ENCODE measurements around the gene DGKA. TPM values are rescaled to one million over a fixed set of nuclear protein-coding genes. Genes with fewer than 3 reads are reported as not detected.

The DGKA gene
- total RNA-seq, 1 donor from 2014 or later, result 70.1 TPM

DNA sequence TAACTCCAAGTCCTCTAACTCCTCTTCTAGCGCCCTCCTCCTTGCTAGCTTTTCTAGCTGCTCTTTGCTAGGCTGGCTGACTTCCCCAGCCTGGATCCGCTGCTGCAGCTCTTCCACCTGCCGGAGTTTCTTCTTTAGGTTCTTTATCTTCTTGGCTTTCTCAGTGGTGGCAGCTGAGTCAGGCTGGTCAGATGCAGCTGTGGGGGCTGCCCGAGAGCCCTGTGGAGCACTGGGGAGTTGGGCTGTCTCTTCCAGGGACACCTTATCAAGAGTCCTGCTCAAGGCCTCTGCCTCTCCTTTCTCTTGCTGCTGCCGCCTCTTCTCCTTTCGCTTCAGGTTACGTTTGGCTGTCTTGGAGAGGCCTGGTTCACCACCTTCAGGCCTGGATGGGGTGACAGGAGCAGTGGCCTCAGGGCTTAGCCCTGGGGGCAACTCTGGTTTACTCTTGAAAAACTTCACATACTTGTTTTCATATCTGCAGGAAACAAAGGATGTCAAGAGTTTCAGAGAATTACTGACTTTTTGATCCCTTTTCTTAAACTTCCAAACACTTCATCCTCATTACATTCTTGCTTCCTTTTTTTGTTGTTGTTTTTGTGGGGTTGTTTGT lies 29.0 kb upstream of the DGKA start:
- Mint-ChIP-seq H3K4me1 (ENCODE audit: unreplicated experiment) (no peaks in the 10 kb centered on the region), H3K27me3 (ENCODE audit: unreplicated experiment) (no peaks in the 10 kb centered on the region), H3K4me3 (ENCODE audit: unreplicated experiment) (no peak overlapping the region), H3K27ac (ENCODE audit: unreplicated experiment) (no peak overlapping the region), H3K36me3 (ENCODE audit: low read depth, unreplicated experiment) (peaks cover 29% of the 10 kb centered on the region), H3K9me3 (ENCODE audit: unreplicated experiment) (no peaks in the 10 kb centered on the region)
- no peak for TF ChIP-seq CTCF (IDR thresholded peaks at IDR 0.05; ENCODE audit: unreplicated experiment)
- no peak for DNase-seq (ENCODE audit: low spot score)

- no peak for DNase-seq (ENCODE audit: low spot score)
- H3K27me3 Mint-ChIP-seq (ENCODE audit: unreplicated experiment), result no peaks in the 10 kb centered on the region
- H3K4me3 Mint-ChIP-seq (ENCODE audit: unreplicated experiment), result no peak overlapping the region
- no peak overlapping the region for H3K27ac Mint-ChIP-seq (ENCODE audit: unreplicated experiment)
- H3K9me3 Mint-ChIP-seq (ENCODE audit: unreplicated experiment), result no peaks in the 10 kb centered on the region
- no peaks in the 10 kb centered on the region for H3K4me1 Mint-ChIP-seq (ENCODE audit: unreplicated experiment)
- TF ChIP-seq CTCF (IDR thresholded peaks at IDR 0.05; ENCODE audit: unreplicated experiment), result no peak
- peaks cover 25% of the 10 kb centered on the region for H3K36me3 Mint-ChIP-seq (ENCODE audit: low read depth, unreplicated experiment)
These were observed 24.9 kb upstream of the DGKA start for GRCh38 chr12:55906056-55906455.

- peaks cover 6% of the 10 kb centered on the region for H3K36me3 Mint-ChIP-seq (ENCODE audit: low read depth, unreplicated experiment)
- DNase-seq (ENCODE audit: low spot score), result no peak
- no peak for TF ChIP-seq CTCF (IDR thresholded peaks at IDR 0.05; ENCODE audit: unreplicated experiment)
- no peak overlapping the region for H3K4me3 Mint-ChIP-seq (ENCODE audit: unreplicated experiment)
- no peaks in the 10 kb centered on the region for H3K9me3 Mint-ChIP-seq (ENCODE audit: unreplicated experiment)
- no peaks in the 10 kb centered on the region for H3K27me3 Mint-ChIP-seq (ENCODE audit: unreplicated experiment)
- H3K27ac Mint-ChIP-seq (ENCODE audit: unreplicated experiment), result no peak overlapping the region
- H3K4me1 Mint-ChIP-seq (ENCODE audit: unreplicated experiment), result peaks cover 1% of the 10 kb centered on the region
These were observed 22.0 kb upstream of the DGKA start for GRCh38 chr12:55908726-55909512.

DNA sequence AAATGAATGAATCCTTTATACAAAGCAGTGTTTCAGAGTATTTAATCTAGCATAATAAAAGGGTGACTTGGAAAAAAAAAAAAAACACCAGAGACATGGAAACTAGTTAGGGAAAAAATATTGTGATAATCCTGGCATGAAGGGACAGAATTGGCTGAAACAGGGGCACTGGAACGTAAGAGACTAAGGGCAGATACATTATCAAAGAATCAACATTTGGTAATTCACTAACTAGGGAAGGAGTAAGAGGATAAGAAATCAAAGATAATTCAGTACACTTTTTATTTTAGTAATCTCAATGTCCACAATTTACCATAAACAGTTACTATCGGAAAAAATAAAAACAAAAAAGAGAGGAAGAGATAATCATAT lies 21.5 kb upstream of the DGKA start:
- H3K4me3 Mint-ChIP-seq (ENCODE audit: unreplicated experiment), result no peak overlapping the region
- H3K4me1 Mint-ChIP-seq (ENCODE audit: unreplicated experiment), result peaks cover 6% of the 10 kb centered on the region
- H3K27me3 Mint-ChIP-seq (ENCODE audit: unreplicated experiment), result no peaks in the 10 kb centered on the region
- H3K9me3 Mint-ChIP-seq (ENCODE audit: unreplicated experiment), result no peaks in the 10 kb centered on the region
- H3K36me3 Mint-ChIP-seq (ENCODE audit: low read depth, unreplicated experiment), result peaks cover 10% of the 10 kb centered on the region
- H3K27ac Mint-ChIP-seq (ENCODE audit: unreplicated experiment), result no peak overlapping the region
- no peak for TF ChIP-seq CTCF (IDR thresholded peaks at IDR 0.05; ENCODE audit: unreplicated experiment)
- DNase-seq (ENCODE audit: low spot score), result no peak

DNA sequence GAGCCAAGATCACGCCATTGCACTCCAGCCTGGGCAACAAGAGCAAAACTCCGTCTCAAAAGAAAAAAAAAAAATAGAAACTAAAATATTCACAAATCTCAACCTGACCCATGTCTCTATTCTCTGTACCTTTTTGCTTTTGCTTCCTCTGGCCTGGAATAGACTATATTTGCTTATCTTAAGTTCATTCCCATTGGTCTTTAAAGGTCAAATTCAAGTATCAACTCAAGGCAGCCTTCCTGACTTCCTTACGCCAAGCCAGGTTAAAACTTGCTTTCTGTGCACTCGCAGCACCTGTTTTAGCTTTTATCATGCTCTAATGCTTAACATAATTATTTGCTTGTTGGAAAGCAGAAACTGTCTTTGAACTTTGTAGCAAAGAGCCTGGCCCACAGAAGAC lies 18.1 kb upstream of the DGKA start:
- Mint-ChIP-seq H3K27ac (ENCODE audit: unreplicated experiment) (no peak overlapping the region), H3K4me1 (ENCODE audit: unreplicated experiment) (peaks cover 13% of the 10 kb centered on the region), H3K4me3 (ENCODE audit: unreplicated experiment) (no peak overlapping the region), H3K9me3 (ENCODE audit: unreplicated experiment) (no peaks in the 10 kb centered on the region), H3K27me3 (ENCODE audit: unreplicated experiment) (peaks cover 1% of the 10 kb centered on the region), H3K36me3 (ENCODE audit: low read depth, unreplicated experiment) (peaks cover 23% of the 10 kb centered on the region)
- no peak for DNase-seq (ENCODE audit: low spot score)
- no peak for TF ChIP-seq CTCF (IDR thresholded peaks at IDR 0.05; ENCODE audit: unreplicated experiment)
